NCI-H82 treated with DMSO at 0.1 percent for 48 hours (cell line): ENCODE results near the gene RABGAP1L.
A peak's percentile ranks its signal among the peaks of the same experiment; 100 is the strongest.
"Not testable (repeated sequence)": the region's sequence is repeated elsewhere in the genome, so short reads cannot be mapped to it uniquely, and the experiment has no call there.

Experiments
- DNase-seq: peaks from one replicate; lab custom pipeline; 2025; ENCODE audit not compliant: unreplicated experiment; lab: John Stamatoyannopoulos, UW

The RABGAP1L gene

GRCh38 chr1:174428033-174428432, 268.7 kb downstream of the RABGAP1L start:
- DNase-seq = no peak

DNA sequence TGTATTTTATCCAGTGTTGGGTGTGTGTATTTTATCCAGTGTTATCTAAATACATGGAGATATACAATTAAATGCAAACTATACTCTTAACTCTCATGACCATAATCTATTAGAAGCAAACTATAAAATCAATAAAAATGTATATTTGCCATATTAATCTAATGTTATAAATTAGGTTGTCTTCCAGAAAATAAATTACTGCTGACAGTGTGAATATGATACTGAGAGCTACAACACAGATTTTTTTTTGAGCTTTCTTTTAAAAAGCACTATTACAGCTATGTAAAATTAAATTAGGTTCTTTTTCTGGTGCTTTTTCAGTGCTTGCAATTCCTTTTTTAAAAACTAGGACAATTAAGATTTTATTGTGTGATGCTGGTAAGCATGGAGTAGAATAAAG, 269.4 kb downstream of the RABGAP1L start:
- no peak for DNase-seq

GRCh38 chr1:174433451-174433850, 274.1 kb downstream of the RABGAP1L start:
- DNase-seq = no peak

GRCh38 chr1:174445351-174445750, 286.0 kb downstream of the RABGAP1L start:
- DNase-seq = no peak

DNA sequence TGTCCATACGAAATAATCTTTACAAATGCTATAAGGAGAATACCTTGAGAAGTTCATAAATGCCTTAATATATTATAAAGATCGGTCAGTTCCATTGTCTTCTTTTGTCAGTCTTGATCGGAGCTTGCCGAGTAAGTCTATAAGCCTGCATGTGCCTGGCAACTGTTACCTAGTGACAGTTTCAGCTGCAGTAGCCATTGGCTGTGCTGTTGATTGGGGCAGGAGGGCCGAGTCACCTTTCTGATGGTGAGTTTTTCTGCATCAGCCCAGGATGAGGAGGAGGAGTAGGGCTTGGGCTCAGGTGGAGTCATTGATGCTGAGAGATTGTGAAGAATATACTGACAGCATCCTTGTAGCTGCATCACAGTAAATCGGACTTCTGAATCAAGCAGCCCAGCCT, 286.5 kb downstream of the RABGAP1L start:
- DNase-seq = no peak

- DNase-seq = no peak
These were observed 288.7 kb downstream of the RABGAP1L start, which contains the start of gene GPR52 for GRCh38 chr1:174447866-174448530. Gene GPR52 (plus strand): TSS chr1:174447964. CDS start chr1:174448112, 148 bp downstream.

- DNase-seq = no peak
These were observed 289.2 kb downstream of the RABGAP1L start for GRCh38 chr1:174448531-174448883.

DNA sequence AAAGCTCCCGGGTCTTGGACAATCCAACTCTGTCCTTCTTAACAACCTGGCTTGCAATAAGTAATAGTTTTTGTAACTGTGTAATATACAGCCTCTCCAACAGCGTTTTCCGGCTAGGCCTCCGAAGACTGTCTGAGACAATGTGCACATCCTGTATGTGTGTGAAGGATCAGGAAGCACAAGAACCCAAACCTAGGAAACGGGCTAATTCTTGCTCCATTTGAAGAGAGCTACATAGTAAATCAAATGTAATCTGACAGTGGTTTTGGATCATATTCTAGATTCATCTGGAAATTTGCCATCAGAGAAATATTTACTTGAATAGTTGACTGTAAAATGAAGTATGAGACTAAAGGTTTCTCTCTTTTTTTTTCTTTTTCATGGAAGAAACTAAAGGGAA, 289.7 kb downstream of the RABGAP1L start:
- DNase-seq = no peak

- DNase-seq = no peak
These were observed 292.1 kb downstream of the RABGAP1L start for GRCh38 chr1:174451408-174451807.

- no peak for DNase-seq
These were observed 306.5 kb downstream of the RABGAP1L start for GRCh38 chr1:174465855-174466254.

DNA sequence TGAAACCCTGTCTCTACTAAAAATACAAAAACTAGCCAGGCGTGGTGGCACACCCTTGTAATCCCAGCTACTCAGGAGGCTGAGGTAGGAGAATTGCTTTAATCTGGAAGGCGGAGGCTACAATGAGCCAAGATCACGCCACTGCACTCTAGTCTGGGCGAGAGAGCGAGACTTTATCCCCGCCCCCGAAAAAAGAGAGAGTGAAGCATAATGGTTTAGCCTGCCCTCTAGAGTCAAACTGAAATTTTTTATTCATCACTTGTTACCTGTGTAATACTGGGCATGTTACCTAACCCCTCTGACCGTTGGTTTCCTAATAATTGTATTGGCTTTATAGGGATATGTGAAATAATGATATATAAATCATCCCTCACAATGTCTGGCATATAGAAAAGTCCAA, 307.3 kb downstream of the RABGAP1L start:
- no peak for DNase-seq

- no peak for DNase-seq
These were observed 309.7 kb downstream of the RABGAP1L start for GRCh38 chr1:174469052-174469451.

DNA sequence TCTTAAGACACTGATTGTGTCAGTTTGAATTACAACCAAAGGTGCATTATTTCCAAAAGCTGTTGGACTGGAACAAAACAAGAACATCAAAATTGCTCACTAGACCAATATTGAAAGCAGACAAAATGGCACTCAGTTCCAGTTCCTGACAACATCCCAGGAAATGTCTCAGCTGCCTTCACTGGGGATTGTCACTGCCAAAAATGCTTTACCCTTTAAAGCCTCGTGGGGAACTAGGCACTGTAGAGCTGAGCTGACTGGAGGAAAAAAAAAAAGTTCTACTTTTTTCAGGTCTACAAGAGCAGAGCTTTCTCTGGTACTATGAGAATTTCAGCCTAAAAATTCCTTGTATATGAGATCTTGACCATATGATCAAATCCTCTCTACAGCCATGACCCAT, 310.4 kb downstream of the RABGAP1L start:
- no peak for DNase-seq

DNA sequence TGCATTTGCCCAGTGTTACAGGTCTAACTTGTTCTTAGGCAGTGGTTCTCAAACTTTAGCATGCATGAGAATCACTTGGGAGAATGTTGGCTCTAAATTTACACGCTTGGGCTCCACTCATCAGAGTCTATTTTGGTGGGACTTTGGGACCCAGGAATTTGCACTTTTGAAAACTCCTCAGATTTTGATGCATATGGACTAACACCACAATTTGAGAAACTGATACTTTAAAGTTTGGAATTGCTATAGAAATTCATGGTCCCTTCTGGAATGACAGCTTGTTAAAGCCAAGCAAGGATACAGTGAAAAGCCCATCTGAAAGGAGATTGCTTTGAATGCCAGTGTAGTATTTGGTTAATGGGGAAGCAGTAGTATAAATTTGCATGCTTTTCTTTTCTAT, 320.0 kb downstream of the RABGAP1L start:
- no peak for DNase-seq

DNA sequence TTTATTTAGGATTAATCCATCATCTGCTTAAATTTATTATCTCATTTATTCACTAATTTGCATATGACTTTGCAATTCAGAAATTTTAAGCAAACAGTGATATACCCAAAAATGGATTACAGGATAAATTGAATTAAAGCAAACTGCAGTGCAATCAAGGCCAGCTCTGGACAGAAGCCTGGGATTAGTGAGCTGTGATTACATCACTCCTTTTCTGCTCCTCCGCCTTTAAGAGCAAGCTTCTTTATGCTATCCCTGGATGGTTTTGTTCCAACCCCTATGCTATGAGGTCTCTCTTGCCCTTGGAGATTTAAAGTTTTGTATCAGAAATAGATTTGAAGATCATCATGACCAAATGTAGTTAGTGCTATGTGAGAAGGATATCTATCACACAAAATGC, 321.0 kb downstream of the RABGAP1L start:
- peak; percentile 94 for DNase-seq

DNA sequence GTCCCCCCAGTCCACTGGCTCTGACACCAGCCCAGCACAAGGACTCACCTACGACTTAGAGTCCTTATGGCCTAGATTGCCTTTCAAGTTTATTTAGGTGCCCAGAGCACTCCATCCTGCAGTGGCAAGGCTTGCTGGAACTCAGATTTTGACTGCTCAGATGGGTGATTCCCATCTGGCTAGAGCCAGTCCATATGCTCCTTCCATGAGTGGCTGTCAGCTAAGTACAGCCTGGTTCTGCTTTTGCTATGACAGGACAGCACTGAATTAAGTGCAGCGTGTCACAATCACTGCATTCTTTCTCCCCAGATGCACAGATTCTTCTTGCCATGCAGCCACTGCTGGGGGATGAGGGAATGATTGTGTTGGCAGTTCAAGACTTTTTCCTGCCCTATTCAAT, 332.3 kb downstream of the RABGAP1L start:
- DNase-seq = no peak

DNA sequence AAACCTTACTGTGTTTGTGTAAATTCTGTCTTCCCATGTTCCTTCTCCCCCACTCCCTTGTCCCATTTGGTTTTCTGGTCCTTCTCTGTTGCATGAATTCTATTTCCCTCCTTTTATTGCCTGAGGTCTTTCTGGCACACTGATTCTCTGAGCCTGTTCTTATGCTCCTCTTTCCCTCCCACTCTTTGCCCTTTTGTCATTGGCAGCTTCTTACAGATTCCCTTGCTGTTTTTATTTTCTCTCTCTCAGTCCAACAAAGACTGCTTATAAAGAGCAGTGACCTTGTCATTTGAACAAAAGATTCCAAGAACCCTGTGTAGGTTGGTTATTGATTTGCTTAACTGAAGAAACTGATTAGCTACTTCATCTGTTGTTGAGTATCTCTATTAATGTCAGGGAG, 338.2 kb downstream of the RABGAP1L start:
- no peak for DNase-seq

- DNase-seq = not testable (repeated sequence)
These were observed 357.4 kb downstream of the RABGAP1L start for GRCh38 chr1:174516755-174517154.

GRCh38 chr1:174519844-174520243, 360.5 kb downstream of the RABGAP1L start:
- no peak for DNase-seq

DNA sequence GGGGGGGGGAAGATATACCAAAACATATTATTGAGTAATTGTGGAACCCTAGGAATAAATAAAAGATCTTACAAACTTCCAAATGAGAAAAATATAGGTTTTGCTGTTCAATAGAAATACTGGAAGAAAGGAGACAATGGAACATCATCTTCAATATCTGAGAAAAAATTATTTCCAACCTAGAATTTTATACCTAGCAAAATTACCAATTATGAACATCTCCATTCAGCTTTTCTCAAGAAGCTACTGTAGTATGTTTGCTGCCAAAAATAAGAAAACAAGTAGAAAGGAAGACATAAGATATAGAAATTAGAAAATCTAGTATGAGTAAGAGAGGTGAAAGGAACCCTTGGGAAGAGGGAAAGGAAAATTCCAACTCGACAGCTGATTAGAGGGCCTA, 372.4 kb downstream of the RABGAP1L start:
- DNase-seq = no peak

DNA sequence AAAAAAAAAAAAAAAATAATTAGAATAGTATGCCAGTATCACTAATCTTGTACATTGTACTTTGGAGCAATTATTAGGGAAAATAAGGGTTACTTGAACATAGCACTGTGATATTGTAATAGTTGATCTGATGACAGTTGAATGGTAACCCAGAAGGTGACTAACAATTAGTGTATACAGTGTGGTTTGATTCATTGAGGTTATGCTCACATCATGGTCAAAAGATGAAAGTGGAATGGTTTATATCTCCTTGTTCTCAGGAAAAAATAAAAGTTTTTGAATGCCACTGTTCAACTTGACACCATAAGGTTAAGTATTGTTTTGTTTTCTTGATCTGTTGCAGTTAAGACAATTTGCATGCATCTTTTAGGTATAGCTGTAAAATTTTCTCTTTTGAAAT, 375.5 kb downstream of the RABGAP1L start:
- no peak for DNase-seq

- no peak for DNase-seq
These were observed 375.9 kb downstream of the RABGAP1L start for GRCh38 chr1:174535207-174535606.

GRCh38 chr1:174543421-174543820, 384.1 kb downstream of the RABGAP1L start:
- not testable (repeated sequence) for DNase-seq
